Measurements from ENCODE around the gene PRKAG1.

DNA sequence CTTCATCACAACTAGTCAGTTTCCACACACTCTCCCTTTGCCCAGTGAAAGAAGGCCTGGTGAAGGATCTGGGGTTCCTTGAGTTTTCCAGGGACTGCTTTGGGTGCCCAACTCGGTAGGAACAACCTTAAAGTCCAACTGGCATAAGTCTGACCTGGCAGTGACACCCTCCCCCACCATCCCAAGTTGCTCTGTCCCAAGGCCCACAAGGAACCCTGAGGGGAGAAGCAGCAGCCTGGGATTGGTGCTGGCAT lies 40.4 kb upstream of the PRKAG1 start:
- TF ChIP-seq, protein P1, sequence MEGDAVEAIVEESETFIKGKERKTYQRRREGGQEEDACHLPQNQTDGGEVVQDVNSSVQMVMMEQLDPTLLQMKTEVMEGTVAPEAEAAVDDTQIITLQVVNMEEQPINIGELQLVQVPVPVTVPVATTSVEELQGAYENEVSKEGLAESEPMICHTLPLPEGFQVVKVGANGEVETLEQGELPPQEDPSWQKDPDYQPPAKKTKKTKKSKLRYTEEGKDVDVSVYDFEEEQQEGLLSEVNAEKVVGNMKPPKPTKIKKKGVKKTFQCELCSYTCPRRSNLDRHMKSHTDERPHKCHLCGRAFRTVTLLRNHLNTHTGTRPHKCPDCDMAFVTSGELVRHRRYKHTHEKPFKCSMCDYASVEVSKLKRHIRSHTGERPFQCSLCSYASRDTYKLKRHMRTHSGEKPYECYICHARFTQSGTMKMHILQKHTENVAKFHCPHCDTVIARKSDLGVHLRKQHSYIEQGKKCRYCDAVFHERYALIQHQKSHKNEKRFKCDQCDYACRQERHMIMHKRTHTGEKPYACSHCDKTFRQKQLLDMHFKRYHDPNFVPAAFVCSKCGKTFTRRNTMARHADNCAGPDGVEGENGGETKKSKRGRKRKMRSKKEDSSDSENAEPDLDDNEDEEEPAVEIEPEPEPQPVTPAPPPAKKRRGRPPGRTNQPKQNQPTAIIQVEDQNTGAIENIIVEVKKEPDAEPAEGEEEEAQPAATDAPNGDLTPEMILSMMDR (IDR thresholded peaks at IDR 0.05), result no peak
- TF ChIP-seq POLR2A (IDR thresholded peaks at IDR 0.05), result no peak
